Duodenal mucosa (tissue), 2 donors: ENCODE results near the gene ARX.

ENCODE experiments used
- H3K27ac ChIP-seq: one replicate; pipeline ENCODE4 v1.7.0; 2013; ENCODE audit warnings: low read depth, low read length
- H3K27me3 ChIP-seq, 2 donors: one replicate each; pipeline ENCODE4 v1.7.0; 2013; ENCODE audit warnings: low read length in 2 of 2, control low read depth in 1 of 2; ENCODE audit not compliant: insufficient read depth in 2 of 2, control insufficient read depth in 1 of 2
- H3K36me3 ChIP-seq, 2 donors: one replicate each; pipeline ENCODE4 v1.7.0; 2013; ENCODE audit warnings: low read length in 2 of 2, control low read depth in 1 of 2; ENCODE audit not compliant: insufficient read depth in 2 of 2, control insufficient read depth in 1 of 2
- H3K4me1 ChIP-seq, 2 donors: one replicate each; pipeline ENCODE4 v1.7.0; 2013; ENCODE audit warnings: low read length in 2 of 2, control low read depth in 1 of 2; ENCODE audit not compliant: insufficient read depth in 2 of 2, control insufficient read depth in 1 of 2
- H3K4me3 ChIP-seq, 2 donors: one replicate each; pipeline ENCODE4 v1.7.0; 2013; ENCODE audit warnings: low read length in 2 of 2, low read depth in 1 of 2
- H3K9ac ChIP-seq, 2 donors: one replicate each; pipeline ENCODE4 v1.7.0; 2013; ENCODE audit warnings: low read length in 2 of 2, low read depth in 1 of 2
- H3K9me3 ChIP-seq, 2 donors: one replicate each; pipeline ENCODE4 v1.7.0; 2013; ENCODE audit warnings: low read length in 2 of 2, control low read depth in 1 of 2; ENCODE audit not compliant: control insufficient read depth in 1 of 2

The ARX gene

GRCh38 chrX:24999511-24999910, 16.3 kb downstream of the ARX start:
- Histone ChIP-seq H3K36me3 (no peaks in the 10 kb centered on the region), H3K9me3 (no peaks in the 10 kb centered on the region), H3K9ac (no peak overlapping the region), H3K4me1 (no peaks in the 10 kb centered on the region), H3K4me3 (no peak overlapping the region), H3K27ac (no peak overlapping the region), H3K27me3 (peaks cover 2 to 11% of the 10 kb centered on the region in 2 donors)

- Histone ChIP-seq H3K9me3 (no peaks in the 10 kb centered on the region), H3K4me3 (no peak overlapping the region), H3K27me3 (no peaks in the 10 kb centered on the region), H3K36me3 (no peaks in the 10 kb centered on the region), H3K9ac (no peak overlapping the region), H3K4me1 (no peaks in the 10 kb centered on the region), H3K27ac (no peak overlapping the region)
Measured at GRCh38 chrX:24996096-24996709, 19.6 kb downstream of the ARX start.

GRCh38 chrX:24993879-24994278, 21.9 kb downstream of the ARX start:
- Histone ChIP-seq H3K4me1 (no peaks in the 10 kb centered on the region), H3K27ac (no peak overlapping the region), H3K9ac (no peak overlapping the region), H3K9me3 (no peaks in the 10 kb centered on the region), H3K36me3 (no peaks in the 10 kb centered on the region), H3K4me3 (no peak overlapping the region), H3K27me3 (no peaks in the 10 kb centered on the region)

GRCh38 chrX:24990535-24990934, 25.2 kb downstream of the ARX start:
- Histone ChIP-seq H3K9me3 (no peaks in the 10 kb centered on the region), H3K27me3 (no peaks in the 10 kb centered on the region), H3K4me1 (no peaks in the 10 kb centered on the region), H3K4me3 (no peak overlapping the region), H3K27ac (no peak overlapping the region), H3K36me3 (peaks cover 0 to 4% of the 10 kb centered on the region in 2 donors), H3K9ac (no peak overlapping the region)

- no peaks in the 10 kb centered on the region for H3K27me3 ChIP-seq
- no peak overlapping the region for H3K9ac ChIP-seq
- H3K9me3 ChIP-seq = no peaks in the 10 kb centered on the region
- H3K4me3 ChIP-seq = no peak overlapping the region
- H3K27ac ChIP-seq = no peak overlapping the region
- H3K36me3 ChIP-seq = peaks cover 0 to 4% of the 10 kb centered on the region in 2 donors
- no peaks in the 10 kb centered on the region for H3K4me1 ChIP-seq
Measured at GRCh38 chrX:24988314-24988713, 27.5 kb downstream of the ARX start.

- H3K27ac ChIP-seq = no peak overlapping the region
- H3K9me3 ChIP-seq = no peaks in the 10 kb centered on the region
- H3K9ac ChIP-seq = no peak overlapping the region
- H3K36me3 ChIP-seq = peaks cover 0 to 4% of the 10 kb centered on the region in 2 donors
- no peak overlapping the region for H3K4me3 ChIP-seq
- no peaks in the 10 kb centered on the region for H3K4me1 ChIP-seq
- no peaks in the 10 kb centered on the region for H3K27me3 ChIP-seq
Measured at GRCh38 chrX:24987731-24988130, 28.0 kb downstream of the ARX start.

- Histone ChIP-seq H3K27ac (no peak overlapping the region), H3K9ac (no peak overlapping the region), H3K27me3 (no peaks in the 10 kb centered on the region), H3K4me3 (no peak overlapping the region), H3K4me1 (no peaks in the 10 kb centered on the region), H3K36me3 (peaks cover 0 to 4% of the 10 kb centered on the region in 2 donors), H3K9me3 (no peaks in the 10 kb centered on the region)
Measured at GRCh38 chrX:24985120-24985519, 30.6 kb downstream of the ARX start.

GRCh38 chrX:24983931-24984330, 31.8 kb downstream of the ARX start:
- Histone ChIP-seq H3K9ac (no peak overlapping the region), H3K36me3 (peaks cover 0 to 4% of the 10 kb centered on the region in 2 donors), H3K9me3 (no peaks in the 10 kb centered on the region), H3K27ac (no peak overlapping the region), H3K4me3 (no peak overlapping the region), H3K4me1 (no peaks in the 10 kb centered on the region), H3K27me3 (no peaks in the 10 kb centered on the region)

GRCh38 chrX:24982306-24982965, 33.3 kb downstream of the ARX start:
- Histone ChIP-seq H3K9me3 (no peaks in the 10 kb centered on the region), H3K9ac (no peak overlapping the region), H3K36me3 (no peaks in the 10 kb centered on the region), H3K27ac (no peak overlapping the region), H3K27me3 (no peaks in the 10 kb centered on the region), H3K4me3 (no peak overlapping the region), H3K4me1 (no peaks in the 10 kb centered on the region)

- Histone ChIP-seq H3K36me3 (no peaks in the 10 kb centered on the region), H3K4me1 (no peaks in the 10 kb centered on the region), H3K4me3 (no peak overlapping the region), H3K9me3 (no peaks in the 10 kb centered on the region), H3K27ac (no peak overlapping the region), H3K27me3 (no peaks in the 10 kb centered on the region), H3K9ac (no peak overlapping the region)
Measured at GRCh38 chrX:24981030-24981429, 34.7 kb downstream of the ARX start.
